Vagina (tissue), 2 donors: ENCODE results near the gene HCN3. TPM values are rescaled to one million over a fixed set of nuclear protein-coding genes. Genes with fewer than 3 reads are reported as not detected.
A peak's percentile ranks its signal among the peaks of the same experiment; 100 is the strongest.

Experiments used
- DNase-seq, 2 donors: peaks; one replicate each; pipeline ENCODE4 v3.0.0-alpha.2; 2017; ENCODE audit errors: extremely low spot score in 2 of 2
- H3K27ac ChIP-seq: fragments of 200-600 bp; sonication (generic); one replicate; pipeline ENCODE4 v1.5.1; 2019
- H3K27me3 ChIP-seq: fragments of 200-600 bp; sonication (generic); one replicate; pipeline ENCODE4 v1.5.1; 2019
- H3K36me3 ChIP-seq, 2 donors: fragments of 200-600 bp; sonication (generic); one replicate each; pipeline ENCODE4 v1.5.1; 2017 to 2019
- H3K4me1 ChIP-seq: fragments of 200-600 bp; sonication (generic); one replicate; pipeline ENCODE4 v1.5.1; 2019
- H3K4me3 ChIP-seq, 2 donors: fragments of 200-600 bp; sonication (generic); 1 replicate in 1 of 2; 2 replicates in 1 of 2; pipeline ENCODE4 v1.5.1; 2016 to 2019
- H3K9me3 ChIP-seq: fragments of 200-600 bp; sonication (generic); one replicate; pipeline ENCODE4 v1.5.1; 2019
- CTCF ChIP-seq, 3 experiments: fragments of 450-650 bp in 2 of 3; fragments of 200-600 bp in 1 of 3; sonication (generic) in 1 of 3; IDR thresholded peaks; one replicate each; pipeline ENCODE4 v1.5.1; 2017 to 2019; ENCODE audit warnings: antibody characterized with exemption in 3 of 3, mild to moderate bottlenecking in 2 of 3, moderate library complexity in 2 of 3
- POLR2A ChIP-seq, 2 donors: fragments of 450-650 bp; IDR thresholded peaks; one replicate each; pipeline ENCODE4 v1.6.1; 2017; ENCODE audit warnings: antibody characterized with exemption in 2 of 2, mild to moderate bottlenecking in 2 of 2, moderate library complexity in 2 of 2
- POLR2AphosphoS5 ChIP-seq, 2 donors: sonication (generic); formaldehyde crosslinking; IDR thresholded peaks; one replicate each; pipeline ENCODE4 v1.9.0; 2017; ENCODE audit warnings: antibody characterized with exemption in 2 of 2, mild to moderate bottlenecking in 2 of 2, low read depth in 1 of 2; ENCODE audit not compliant: insufficient read depth in 1 of 2
- intact Hi-C: fragments of 100-400 bp; cut with DNase I; formaldehyde crosslinking; loops from one replicate; pipeline ENCODE4 v1.15.1; 2023
- total RNA-seq: library from RNA; depleted of rRNA; stranded (reverse); fragments of >200 nt; gene quantifications from one replicate; pipeline ENCODE4 v1.2.3, GENCODE V29; 2016

The HCN3 gene
- total RNA-seq, 1 donor from 2014 or later, result 4.2 TPM

- DNase-seq, result no peak
- Histone ChIP-seq H3K27me3 (no peaks in the 10 kb centered on the region), H3K4me3 (no peak overlapping the region), H3K27ac (no peak overlapping the region), H3K36me3 (no peaks in the 10 kb centered on the region), H3K4me1 (peaks cover 26% of the 10 kb centered on the region), H3K9me3 (no peaks in the 10 kb centered on the region)
- intact Hi-C loops, result no loop called here
- TF ChIP-seq CTCF (IDR thresholded peaks at IDR 0.05), result no peak
- no peak for TF ChIP-seq POLR2AphosphoS5 (IDR thresholded peaks at IDR 0.05; ENCODE audit: insufficient read depth in 1 of 2, low read depth in 1 of 2)
- TF ChIP-seq POLR2A (IDR thresholded peaks at IDR 0.05), result no peak
These were observed 28.7 kb downstream of the HCN3 start for GRCh38 chr1:155305881-155306391.

DNA sequence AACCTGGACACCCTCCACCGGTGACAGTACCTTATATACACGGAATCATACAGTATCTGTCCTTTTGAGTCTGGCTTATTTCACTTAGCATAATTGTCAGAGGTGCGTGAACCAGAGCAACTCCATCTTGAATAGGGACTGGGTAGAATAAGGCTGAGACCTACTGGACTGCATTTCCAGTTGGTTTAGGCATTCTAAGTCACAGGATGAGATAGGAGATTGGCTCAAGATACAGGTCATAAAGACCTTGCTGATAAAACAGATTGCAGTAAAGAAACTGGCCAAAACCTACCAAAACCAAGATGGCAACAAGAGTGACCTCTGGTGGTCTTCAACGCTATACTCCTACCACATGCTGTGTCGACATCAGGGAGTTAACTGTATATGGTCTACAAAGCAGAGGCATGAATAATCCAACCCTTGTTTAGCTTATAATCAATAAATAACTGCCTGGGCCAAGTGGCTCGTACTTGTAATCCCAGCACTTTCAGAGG, 30.0 kb downstream of the HCN3 start:
- H3K4me1 ChIP-seq, result peaks cover 27% of the 10 kb centered on the region
- H3K9me3 ChIP-seq, result no peaks in the 10 kb centered on the region
- TF ChIP-seq POLR2AphosphoS5 (IDR thresholded peaks at IDR 0.05; ENCODE audit: insufficient read depth in 1 of 2, low read depth in 1 of 2) (no peak), POLR2A (IDR thresholded peaks at IDR 0.05) (no peak), CTCF (IDR thresholded peaks at IDR 0.05) (no peak)
- H3K27me3 ChIP-seq, result no peaks in the 10 kb centered on the region
- H3K27ac ChIP-seq, result no peak overlapping the region
- no peak overlapping the region for H3K4me3 ChIP-seq
- no peak for DNase-seq
- intact Hi-C loops, result no loop called here
- H3K36me3 ChIP-seq, result peaks cover 0 to 4% of the 10 kb centered on the region in 2 donors

- peaks cover 0 to 6% of the 10 kb centered on the region in 2 donors for H3K36me3 ChIP-seq
- peaks cover 27% of the 10 kb centered on the region for H3K4me1 ChIP-seq
- H3K4me3 ChIP-seq, result peak within 1 kb of the TSS; percentile 72 to 75
- peak within 1 kb of the TSS; percentile 93 for H3K27ac ChIP-seq
- peak in 1 of 2 donors; percentile 99 for DNase-seq
- H3K27me3 ChIP-seq, result no peaks in the 10 kb centered on the region
- no peaks in the 10 kb centered on the region for H3K9me3 ChIP-seq
- intact Hi-C loops, result no loop called here
- TF ChIP-seq POLR2A (IDR thresholded peaks at IDR 0.05) (no peak), CTCF (IDR thresholded peaks at IDR 0.05) (peak in 2 of 3 experiments; percentile 15 to 49), POLR2AphosphoS5 (IDR thresholded peaks at IDR 0.05; ENCODE audit: insufficient read depth in 1 of 2, low read depth in 1 of 2) (peak; percentile 96 to 99)
These were observed 31.5 kb downstream of the HCN3 start, which contains the start of gene FDPS for GRCh38 chr1:155308493-155309422. Gene FDPS, plus strand, starts transcription at chr1:155308866. Its CDS starts 924 bp downstream, at chr1:155309790.

- Histone ChIP-seq H3K4me1 (peaks cover 27% of the 10 kb centered on the region), H3K27me3 (no peaks in the 10 kb centered on the region), H3K27ac (peak overlapping the region; percentile 93), H3K36me3 (peaks cover 0 to 6% of the 10 kb centered on the region in 2 donors), H3K4me3 (peak overlapping the region; percentile 72 to 75), H3K9me3 (no peaks in the 10 kb centered on the region)
- intact Hi-C loops, result no loop called here
- no peak for DNase-seq
- no peak for TF ChIP-seq POLR2A (IDR thresholded peaks at IDR 0.05)
- no peak for TF ChIP-seq POLR2AphosphoS5 (IDR thresholded peaks at IDR 0.05; ENCODE audit: insufficient read depth in 1 of 2, low read depth in 1 of 2)
- TF ChIP-seq CTCF (IDR thresholded peaks at IDR 0.05), result no peak
These were observed 32.3 kb downstream of the HCN3 start for GRCh38 chr1:155309423-155310021.
